ENCODE results near the gene CATSPERE. TPM values are rescaled to one million over a fixed set of nuclear protein-coding genes. Genes with fewer than 3 reads are reported as not detected.
A peak's percentile ranks its signal among the peaks of the same experiment; 100 is the strongest.

The CATSPERE gene
- total RNA-seq, 1 experiment from 2014 or later: 0.14 TPM

- POLR2A ChIA-PET: no interaction called here
- CTCF ChIA-PET: no interaction called here
- peaks cover 7% of the 10 kb centered on the region; the same call in 1 of the 2 replicates for H3K9me3 ChIP-seq
Measured at GRCh38 chr1:244645890-244646289, 184.8 kb downstream of the CATSPERE start.

DNA sequence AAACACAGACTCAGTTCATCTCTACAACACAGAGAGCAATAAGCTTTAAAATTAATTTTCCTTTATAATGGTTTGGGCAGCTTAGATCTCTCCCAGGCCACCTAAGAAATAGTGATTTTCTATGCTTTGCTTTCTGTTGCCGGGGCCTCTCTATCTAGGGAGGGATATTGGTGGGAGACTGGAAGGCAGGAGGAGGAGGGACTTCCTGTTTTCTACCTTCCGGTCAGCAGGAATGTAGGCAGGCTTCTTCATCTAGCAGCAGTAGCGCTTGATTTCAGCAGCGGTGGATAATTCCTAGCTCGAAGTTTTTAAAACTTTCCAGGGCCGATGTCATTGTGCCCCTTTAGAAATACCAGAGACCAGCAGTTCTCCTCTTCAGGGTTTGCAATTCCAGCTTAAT lies 186.7 kb downstream of the CATSPERE start:
- Mint-ChIP-seq H3K4me1 (ENCODE audit: low read depth, unreplicated experiment) (peaks cover 8% of the 10 kb centered on the region), H3K4me3 (ENCODE audit: unreplicated experiment) (no peak overlapping the region), H3K36me3 (ENCODE audit: insufficient read depth, unreplicated experiment) (no peaks in the 10 kb centered on the region), H3K9me3 (ENCODE audit: unreplicated experiment) (peaks cover 14% of the 10 kb centered on the region), H3K27ac (ENCODE audit: unreplicated experiment) (no peak overlapping the region), H3K27me3 (ENCODE audit: insufficient read depth, unreplicated experiment) (no peaks in the 10 kb centered on the region)
- Histone ChIP-seq H3K4me1 (no peaks in the 10 kb centered on the region), H3K9me3 (peaks cover 7% of the 10 kb centered on the region; the same call in 1 of the 2 replicates), H3K27me3 (replicated peaks; ENCODE audit: control insufficient read depth, insufficient read depth, low read length) (no peaks in the 10 kb centered on the region), H3K4me3 (ENCODE audit: low read depth, low read length) (no peak overlapping the region), H3K36me3 (ENCODE audit: control insufficient read depth, insufficient read depth, low read length) (no peaks in the 10 kb centered on the region)
- BruUV-seq (replicated peaks): no TSS peak
- ChIA-PET POLR2A (no interaction called here), CTCF (no interaction called here)
- DNase-seq: no peak
- intact Hi-C loops (cut with micrococcal nuclease; ENCODE audit: unreplicated experiment): no loop called here
- TF ChIP-seq, protein P1, sequence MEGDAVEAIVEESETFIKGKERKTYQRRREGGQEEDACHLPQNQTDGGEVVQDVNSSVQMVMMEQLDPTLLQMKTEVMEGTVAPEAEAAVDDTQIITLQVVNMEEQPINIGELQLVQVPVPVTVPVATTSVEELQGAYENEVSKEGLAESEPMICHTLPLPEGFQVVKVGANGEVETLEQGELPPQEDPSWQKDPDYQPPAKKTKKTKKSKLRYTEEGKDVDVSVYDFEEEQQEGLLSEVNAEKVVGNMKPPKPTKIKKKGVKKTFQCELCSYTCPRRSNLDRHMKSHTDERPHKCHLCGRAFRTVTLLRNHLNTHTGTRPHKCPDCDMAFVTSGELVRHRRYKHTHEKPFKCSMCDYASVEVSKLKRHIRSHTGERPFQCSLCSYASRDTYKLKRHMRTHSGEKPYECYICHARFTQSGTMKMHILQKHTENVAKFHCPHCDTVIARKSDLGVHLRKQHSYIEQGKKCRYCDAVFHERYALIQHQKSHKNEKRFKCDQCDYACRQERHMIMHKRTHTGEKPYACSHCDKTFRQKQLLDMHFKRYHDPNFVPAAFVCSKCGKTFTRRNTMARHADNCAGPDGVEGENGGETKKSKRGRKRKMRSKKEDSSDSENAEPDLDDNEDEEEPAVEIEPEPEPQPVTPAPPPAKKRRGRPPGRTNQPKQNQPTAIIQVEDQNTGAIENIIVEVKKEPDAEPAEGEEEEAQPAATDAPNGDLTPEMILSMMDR (IDR thresholded peaks at IDR 0.05; ENCODE audit: insufficient read depth in 1 of 2, low read depth in 1 of 2, low read length in 1 of 2, severe bottlenecking in 1 of 2, unreplicated experiment in 1 of 2): no peak

More at GRCh38 chr1:244645890-244646289, 184.8 kb downstream of the CATSPERE start:
- Histone ChIP-seq H3K36me3 (ENCODE audit: control insufficient read depth, insufficient read depth, low read length) (no peaks in the 10 kb centered on the region), H3K4me1 (no peaks in the 10 kb centered on the region), H3K27me3 (replicated peaks; ENCODE audit: control insufficient read depth, insufficient read depth, low read length) (no peaks in the 10 kb centered on the region), H3K4me3 (ENCODE audit: low read depth, low read length) (no peak overlapping the region)
- Mint-ChIP-seq H3K4me1 (ENCODE audit: low read depth, unreplicated experiment) (no peaks in the 10 kb centered on the region), H3K27me3 (ENCODE audit: insufficient read depth, unreplicated experiment) (no peaks in the 10 kb centered on the region), H3K9me3 (ENCODE audit: unreplicated experiment) (peaks cover 14% of the 10 kb centered on the region), H3K4me3 (ENCODE audit: unreplicated experiment) (no peak overlapping the region), H3K27ac (ENCODE audit: unreplicated experiment) (no peak overlapping the region), H3K36me3 (ENCODE audit: insufficient read depth, unreplicated experiment) (no peaks in the 10 kb centered on the region)
- no TSS peak for BruUV-seq (replicated peaks)
- TF ChIP-seq, protein P1 (IDR thresholded peaks at IDR 0.05; ENCODE audit: insufficient read depth in 1 of 2, low read depth in 1 of 2, low read length in 1 of 2, severe bottlenecking in 1 of 2, unreplicated experiment in 1 of 2): no peak
- no peak for DNase-seq
- intact Hi-C loops (cut with micrococcal nuclease; ENCODE audit: unreplicated experiment): no loop called here

DNA sequence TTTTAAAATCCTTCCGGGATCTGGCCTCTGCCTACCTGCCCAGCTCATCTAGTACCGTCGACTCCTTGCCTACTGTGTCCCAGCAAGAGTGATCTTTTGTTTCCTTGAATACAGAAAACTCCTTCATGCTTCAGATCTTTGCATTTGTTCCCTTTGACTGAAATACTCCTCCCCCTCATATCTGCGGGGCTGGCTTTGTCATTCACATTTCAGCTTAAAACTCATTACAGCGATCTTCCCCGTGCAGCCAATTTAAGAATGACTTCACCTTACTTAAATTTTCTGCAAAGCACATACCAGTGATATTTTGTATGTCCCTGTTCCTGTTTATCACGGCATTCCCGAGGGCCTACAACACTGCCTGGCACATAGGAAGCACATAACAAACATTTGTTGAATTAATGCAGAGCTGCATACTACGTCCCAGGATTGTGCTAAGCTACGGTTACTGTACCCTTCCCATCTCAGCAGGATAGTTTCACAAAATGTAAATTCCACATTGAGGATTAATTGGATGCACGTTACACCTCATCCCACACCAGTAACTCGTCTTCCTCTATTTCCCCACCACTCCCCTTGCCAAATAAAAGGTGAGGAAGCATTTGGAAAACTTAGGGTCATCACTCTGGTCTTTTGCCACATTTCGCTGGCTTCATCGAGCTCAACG lies 191.0 kb downstream of the CATSPERE start:
- Histone ChIP-seq H3K9me3 (no peaks in the 10 kb centered on the region), H3K4me3 (ENCODE audit: low read depth, low read length) (peak overlapping the region; percentile 49), H3K4me1 (peaks cover 22% of the 10 kb centered on the region), H3K36me3 (ENCODE audit: control insufficient read depth, insufficient read depth, low read length) (peaks cover under 1% of the 10 kb centered on the region; the same call in 1 of the 2 replicates), H3K27me3 (replicated peaks; ENCODE audit: control insufficient read depth, insufficient read depth, low read length) (no peaks in the 10 kb centered on the region)
- no peak for DNase-seq
- no TSS peak for BruUV-seq (replicated peaks)
- H3K27ac Mint-ChIP-seq (ENCODE audit: unreplicated experiment): peak overlapping the region; percentile 42
- peaks cover 5% of the 10 kb centered on the region for H3K36me3 Mint-ChIP-seq (ENCODE audit: insufficient read depth, unreplicated experiment)
- POLR2A ChIA-PET: no interaction called here
- no peaks in the 10 kb centered on the region for H3K27me3 Mint-ChIP-seq (ENCODE audit: insufficient read depth, unreplicated experiment)
- H3K4me1 Mint-ChIP-seq (ENCODE audit: low read depth, unreplicated experiment): peaks cover 10% of the 10 kb centered on the region
- H3K4me3 Mint-ChIP-seq (ENCODE audit: unreplicated experiment): no peak overlapping the region
- intact Hi-C loops (cut with micrococcal nuclease; ENCODE audit: unreplicated experiment): loop anchor here (1.0 to 5.0 kb wide), 4 partner anchors 37 to 320 kb away; partner anchors contain the start of gene COX20
- TF ChIP-seq, protein P1 (IDR thresholded peaks at IDR 0.05; ENCODE audit: insufficient read depth in 1 of 2, low read depth in 1 of 2, low read length in 1 of 2, severe bottlenecking in 1 of 2, unreplicated experiment in 1 of 2): no peak
- H3K9me3 Mint-ChIP-seq (ENCODE audit: unreplicated experiment): no peaks in the 10 kb centered on the region
- CTCF ChIA-PET: interaction anchor here (1.0 kb wide), 1 partner anchor 49 kb away, joined by 7 read pairs; no protein-coding TSS in a partner anchor
